IMR-90 (cell line): ENCODE measurements around the gene WDFY2.

Experiments used
- CEBPB ChIP-seq: IDR thresholded peaks from 2 replicates; pipeline ENCODE4 v1.6.1; 2012; ENCODE audit warnings: low read depth, low read length, improper control_type of control experiment
- CHD1 ChIP-seq: IDR thresholded peaks from 2 replicates; pipeline ENCODE4 v1.6.1; 2012; ENCODE audit warnings: low read depth, low read length, improper control_type of control experiment
- CTCF ChIP-seq: conservative IDR thresholded peaks from 2 replicates; pipeline ENCODE4 v1.5.1; 2012; ENCODE audit warnings: mild to moderate bottlenecking, low read depth, low read length, improper control_type of control experiment
- POLR2A ChIP-seq: IDR thresholded peaks from 2 replicates; pipeline ENCODE4 v1.6.1; 2012; ENCODE audit warnings: mild to moderate bottlenecking, low read depth, low read length
- USF2 ChIP-seq: fragments of 150-350 bp; IDR thresholded peaks from 2 replicates; pipeline ENCODE4 v1.6.1; 2017; ENCODE audit warnings: mild to moderate bottlenecking, antibody characterized with exemption, low read length, low read depth

GRCh38 chr13:51761643-51762350 is 177.5 kb downstream of the WDFY2 start:
- no peak for TF ChIP-seq CTCF
- no peak for TF ChIP-seq POLR2A
- no peak for TF ChIP-seq CEBPB
- TF ChIP-seq CHD1, result no peak
- no peak for TF ChIP-seq USF2
